Measurements from ENCODE around the gene ARL15.

Gene ARL15

GRCh38 chr5:54306893-54307292 lies 3.5 kb downstream of the ARL15 start:
- TF ChIP-seq REST (IDR thresholded peaks at IDR 0.05; ENCODE audit: insufficient replicate concordance, low read depth) (no peak), POLR2AphosphoS5 (IDR thresholded peaks at IDR 0.05; ENCODE audit: low read depth) (no peak), CTCF (IDR thresholded peaks at IDR 0.05; ENCODE audit: insufficient read depth, low read length) (no peak), SPI1 (IDR thresholded peaks at IDR 0.05; ENCODE audit: borderline replicate concordance, low read depth) (no peak), GABPA (IDR thresholded peaks at IDR 0.05; ENCODE audit: low read depth) (no peak)
- no peak for DNase-seq (ENCODE audit: low read depth in 1 of 2, low spot score in 1 of 2)
- no peak overlapping the region for H3K27ac ChIP-seq (replicated peaks)
- H3K4me3 ChIP-seq (replicated peaks; ENCODE audit: insufficient read depth, low read length): no peak overlapping the region
- no peaks in the 10 kb centered on the region for H3K27me3 ChIP-seq (ENCODE audit: insufficient read depth, poor library complexity, severe bottlenecking)

- DNase-seq (ENCODE audit: low read depth in 1 of 2, low spot score in 1 of 2): no peak
- Histone ChIP-seq H3K27me3 (ENCODE audit: insufficient read depth, poor library complexity, severe bottlenecking) (no peaks in the 10 kb centered on the region), H3K27ac (replicated peaks) (no peak overlapping the region), H3K4me3 (replicated peaks; ENCODE audit: insufficient read depth, low read length) (no peak overlapping the region)
- no peak for TF ChIP-seq CTCF (IDR thresholded peaks at IDR 0.05; ENCODE audit: insufficient read depth, low read length)
- TF ChIP-seq REST (IDR thresholded peaks at IDR 0.05; ENCODE audit: insufficient replicate concordance, low read depth): no peak
- TF ChIP-seq GABPA (IDR thresholded peaks at IDR 0.05; ENCODE audit: low read depth): no peak
- TF ChIP-seq SPI1 (IDR thresholded peaks at IDR 0.05; ENCODE audit: borderline replicate concordance, low read depth): no peak
Observed at GRCh38 chr5:54305737-54306136, 4.6 kb downstream of the ARL15 start.

GRCh38 chr5:54304040-54304439 lies 6.3 kb downstream of the ARL15 start:
- Histone ChIP-seq H3K27ac (replicated peaks) (no peak overlapping the region), H3K27me3 (ENCODE audit: insufficient read depth, poor library complexity, severe bottlenecking) (no peaks in the 10 kb centered on the region), H3K4me3 (replicated peaks; ENCODE audit: insufficient read depth, low read length) (no peak overlapping the region)
- TF ChIP-seq GABPA (IDR thresholded peaks at IDR 0.05; ENCODE audit: low read depth) (no peak), REST (IDR thresholded peaks at IDR 0.05; ENCODE audit: insufficient replicate concordance, low read depth) (no peak), SPI1 (IDR thresholded peaks at IDR 0.05; ENCODE audit: borderline replicate concordance, low read depth) (no peak), POLR2AphosphoS5 (IDR thresholded peaks at IDR 0.05; ENCODE audit: low read depth) (no peak), CTCF (IDR thresholded peaks at IDR 0.05; ENCODE audit: insufficient read depth, low read length) (no peak)
- peak; percentile 41 to 75 for DNase-seq (ENCODE audit: low read depth in 1 of 2, low spot score in 1 of 2)
